ENCODE measurements around the gene ADAM19. TPM values are rescaled to one million over a fixed set of nuclear protein-coding genes. Genes with fewer than 3 reads are reported as not detected.

Gene ADAM19
- total and polyA plus RNA-seq, 2 of the 4 experiments (the other 2 are of a cell fraction): 35.5 to 49.2 TPM

DNA sequence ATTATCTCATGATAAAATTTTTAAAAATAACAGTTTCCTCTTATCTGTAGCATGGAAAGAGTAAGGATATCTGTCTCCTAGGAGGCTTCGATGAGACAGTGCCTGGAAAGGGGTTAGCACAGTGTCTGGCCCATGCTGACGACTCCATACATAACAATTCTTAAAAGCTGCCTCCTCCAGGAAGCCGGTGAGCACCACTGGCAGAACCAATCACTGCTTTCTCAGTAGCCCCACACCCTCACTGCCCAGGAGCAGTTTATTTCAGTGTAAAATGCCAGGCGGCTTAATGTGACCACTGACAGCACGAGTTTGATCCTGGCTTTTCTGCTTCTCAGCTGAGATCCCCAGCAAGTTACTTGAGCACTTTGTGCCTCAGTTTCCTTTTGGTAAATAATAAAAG is 116.7 kb downstream of the ADAM19 start:
- H3K27me3 ChIP-seq (ENCODE audit: control insufficient read depth, insufficient read depth, low read length): peaks cover 5% of the 10 kb centered on the region; the same call in 1 of the 2 replicates
- no peak overlapping the region for H3K4me2 ChIP-seq (ENCODE audit: low read depth, low read length)
- H3K4me1 ChIP-seq (ENCODE audit: control insufficient read depth, insufficient read depth, low read length): peaks cover 4% of the 10 kb centered on the region; the same call in 1 of the 2 replicates
- no peak overlapping the region for H3K18ac ChIP-seq (ENCODE audit: low read depth, low read length)
- no peak overlapping the region; the same call in 1 of the 2 replicates for H3K23ac ChIP-seq (ENCODE audit: low read depth, low read length)
- H3K79me1 ChIP-seq (ENCODE audit: low read depth in 1 of 2, low read length in 2 of 2): no peaks in the 10 kb centered on the region
- no peak overlapping the region for H4K91ac ChIP-seq (ENCODE audit: insufficient read depth, low read depth, low read length)
- no peak overlapping the region for H3K4ac ChIP-seq (ENCODE audit: low read depth, low read length)
- dilution Hi-C loops (cut with HindIII; ENCODE audit: low sequenced_read_pairs, unreplicated experiment): no loop called here
- DNase-seq (no peak), ATAC-seq (ENCODE audit: low read depth) (no peak)
- peaks cover 10% of the 10 kb centered on the region for H3K9me1 ChIP-seq (ENCODE audit: insufficient read depth, low read length)
- H3K36me3 ChIP-seq (ENCODE audit: control insufficient read depth, insufficient read depth, low read length): no peaks in the 10 kb centered on the region
- H4K20me1 ChIP-seq (ENCODE audit: insufficient read depth, low read length): no peaks in the 10 kb centered on the region
- no peak overlapping the region for H2BK5ac ChIP-seq (ENCODE audit: low read depth, low read length, poor library complexity, severe bottlenecking)
- no peak overlapping the region for H3K4me3 ChIP-seq (ENCODE audit: insufficient read depth, low read depth, low read length)
- H2AFZ ChIP-seq (replicated peaks; ENCODE audit: low read length, poor library complexity): no peak overlapping the region
- no TSS peak for BruUV-seq (replicated peaks)
- intact Hi-C loops (cut with micrococcal nuclease): no loop called here
- ChIA-PET CTCF (no interaction called here), POLR2A (ENCODE audit: unreplicated experiment) (no interaction called here)
- H4K8ac ChIP-seq (ENCODE audit: low read depth in 2 of 2, low read length in 2 of 2): no peak overlapping the region
- in situ Hi-C loops (cut with MboI; ENCODE audit: low sequenced_read_pairs): no loop called here
- H2AK9ac ChIP-seq (replicated peaks; ENCODE audit: low read depth, low read length, poor library complexity): no peak overlapping the region
- no peak overlapping the region for H4K5ac ChIP-seq (ENCODE audit: low read depth, low read length)
- H3K27ac ChIP-seq (ENCODE audit: insufficient read depth, low read length): no peak overlapping the region
- H3K56ac ChIP-seq (ENCODE audit: extremely low read depth, insufficient read depth, low read length): no peak overlapping the region
- no peak overlapping the region for H3K9ac ChIP-seq (ENCODE audit: low read depth, low read length)
- H2BK20ac ChIP-seq (ENCODE audit: low read depth, low read length): no peak overlapping the region
- no peak overlapping the region for H2AK5ac ChIP-seq (ENCODE audit: low read depth, low read length)
- WGBS, 2 experiments (ENCODE audit: extremely low coverage in 2 of 2, insufficient read length in 1 of 2): 60% methylated on average over 1 of the region's 5 CpGs; no CpG with 5 or more reads in 1 of the 2 experiments
- H2BK120ac ChIP-seq (ENCODE audit: low read depth, low read length): no peak overlapping the region
- no peaks in the 10 kb centered on the region for H3K9me3 ChIP-seq (ENCODE audit: control insufficient read depth, insufficient read depth, low read length)
- H2BK15ac ChIP-seq (ENCODE audit: low read depth, low read length): no peak overlapping the region
- TF ChIP-seq, protein P1, sequence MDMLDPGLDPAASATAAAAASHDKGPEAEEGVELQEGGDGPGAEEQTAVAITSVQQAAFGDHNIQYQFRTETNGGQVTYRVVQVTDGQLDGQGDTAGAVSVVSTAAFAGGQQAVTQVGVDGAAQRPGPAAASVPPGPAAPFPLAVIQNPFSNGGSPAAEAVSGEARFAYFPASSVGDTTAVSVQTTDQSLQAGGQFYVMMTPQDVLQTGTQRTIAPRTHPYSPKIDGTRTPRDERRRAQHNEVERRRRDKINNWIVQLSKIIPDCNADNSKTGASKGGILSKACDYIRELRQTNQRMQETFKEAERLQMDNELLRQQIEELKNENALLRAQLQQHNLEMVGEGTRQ (IDR thresholded peaks at IDR 0.05; ENCODE audit: low read depth, low read length): no peak
- TF ChIP-seq BHLHE40 (IDR thresholded peaks at IDR 0.05; ENCODE audit: low read depth, low read length) (no peak), MXI1 (IDR thresholded peaks at IDR 0.05; ENCODE audit: borderline replicate concordance, low read depth, low read length) (no peak), CEBPB (IDR thresholded peaks at IDR 0.05; ENCODE audit: low read depth, low read length) (no peak), FOS (IDR thresholded peaks at IDR 0.05; ENCODE audit: low read depth, low read length) (no peak), SMC3 (IDR thresholded peaks at IDR 0.05; ENCODE audit: low read depth, low read length) (no peak), RAD21 (IDR thresholded peaks at IDR 0.05; ENCODE audit: low read length) (no peak), MAZ (IDR thresholded peaks at IDR 0.05; ENCODE audit: borderline replicate concordance, low read depth, low read length) (no peak), NFE2L2 (IDR thresholded peaks at IDR 0.05; ENCODE audit: low read depth, low read length) (no peak), MAFK (IDR thresholded peaks at IDR 0.05; ENCODE audit: low read depth, low read length) (no peak), CHD1 (IDR thresholded peaks at IDR 0.05; ENCODE audit: low read depth, low read length) (no peak), RFX5 (IDR thresholded peaks at IDR 0.05; ENCODE audit: low read depth, low read length) (no peak), RCOR1 (IDR thresholded peaks at IDR 0.05; ENCODE audit: insufficient replicate concordance, low read length) (no peak)
- TF ChIP-seq, protein P2, sequence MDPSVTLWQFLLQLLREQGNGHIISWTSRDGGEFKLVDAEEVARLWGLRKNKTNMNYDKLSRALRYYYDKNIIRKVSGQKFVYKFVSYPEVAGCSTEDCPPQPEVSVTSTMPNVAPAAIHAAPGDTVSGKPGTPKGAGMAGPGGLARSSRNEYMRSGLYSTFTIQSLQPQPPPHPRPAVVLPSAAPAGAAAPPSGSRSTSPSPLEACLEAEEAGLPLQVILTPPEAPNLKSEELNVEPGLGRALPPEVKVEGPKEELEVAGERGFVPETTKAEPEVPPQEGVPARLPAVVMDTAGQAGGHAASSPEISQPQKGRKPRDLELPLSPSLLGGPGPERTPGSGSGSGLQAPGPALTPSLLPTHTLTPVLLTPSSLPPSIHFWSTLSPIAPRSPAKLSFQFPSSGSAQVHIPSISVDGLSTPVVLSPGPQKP (IDR thresholded peaks at IDR 0.05; ENCODE audit: borderline replicate concordance, low read depth, low read length): no peak
- TF ChIP-seq, protein P3, sequence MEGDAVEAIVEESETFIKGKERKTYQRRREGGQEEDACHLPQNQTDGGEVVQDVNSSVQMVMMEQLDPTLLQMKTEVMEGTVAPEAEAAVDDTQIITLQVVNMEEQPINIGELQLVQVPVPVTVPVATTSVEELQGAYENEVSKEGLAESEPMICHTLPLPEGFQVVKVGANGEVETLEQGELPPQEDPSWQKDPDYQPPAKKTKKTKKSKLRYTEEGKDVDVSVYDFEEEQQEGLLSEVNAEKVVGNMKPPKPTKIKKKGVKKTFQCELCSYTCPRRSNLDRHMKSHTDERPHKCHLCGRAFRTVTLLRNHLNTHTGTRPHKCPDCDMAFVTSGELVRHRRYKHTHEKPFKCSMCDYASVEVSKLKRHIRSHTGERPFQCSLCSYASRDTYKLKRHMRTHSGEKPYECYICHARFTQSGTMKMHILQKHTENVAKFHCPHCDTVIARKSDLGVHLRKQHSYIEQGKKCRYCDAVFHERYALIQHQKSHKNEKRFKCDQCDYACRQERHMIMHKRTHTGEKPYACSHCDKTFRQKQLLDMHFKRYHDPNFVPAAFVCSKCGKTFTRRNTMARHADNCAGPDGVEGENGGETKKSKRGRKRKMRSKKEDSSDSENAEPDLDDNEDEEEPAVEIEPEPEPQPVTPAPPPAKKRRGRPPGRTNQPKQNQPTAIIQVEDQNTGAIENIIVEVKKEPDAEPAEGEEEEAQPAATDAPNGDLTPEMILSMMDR (conservative IDR thresholded peaks at IDR 0.05; ENCODE audit: low read depth, low read length): no peak
- H3K14ac ChIP-seq (replicated peaks; ENCODE audit: low read depth, low read length): no peak overlapping the region
